GM12878 (cell line): ENCODE results near the gene FAM98C. TPM values are rescaled to one million over a fixed set of nuclear protein-coding genes. Genes with fewer than 3 reads are reported as not detected.

Experiments
- ATAC-seq: fragments of 200-7000 bp; cut with Tn5 transposase; 3 replicates; pipeline ENCODE4 v1.9.1; 2020; ENCODE audit warnings: mild to moderate bottlenecking, moderate library complexity
- BruUV-seq: library from RNA; stranded (reverse); fragments of 400-500 nt; replicated peaks from 2 replicates; lab custom pipeline; 2021; lab: Mats Ljungman, UMichigan
- CTCF ChIA-PET: fragments of 300-600 bp; sonication (Branson Sonifier 250); formaldehyde crosslinking; extraction: SDS; loops from one replicate; lab custom pipeline; 2021; ENCODE audit warnings: inconsistent platforms; lab: Yijun Ruan, JAX
- POLR2A ChIA-PET: fragments of 350-600 bp; formaldehyde crosslinking; extraction: SDS; loops from one replicate; lab custom pipeline; 2021; ENCODE audit warnings: inconsistent platforms; lab: Charles Lee
- RAD21 ChIA-PET: fragments of 300-600 bp; sonication (Branson Sonifier 250); formaldehyde crosslinking; loops from one replicate; lab custom pipeline; 2023; ENCODE audit warnings: antibody characterized with exemption; ENCODE audit not compliant: unreplicated experiment; lab: Charles Lee
- SMC1A ChIA-PET: fragments of 300-600 bp; sonication (Branson Sonifier 250); formaldehyde crosslinking; loops from one replicate; lab custom pipeline; 2023; ENCODE audit not compliant: unreplicated experiment, uncharacterized antibody; lab: Charles Lee
- DNase-seq: peaks from one replicate; pipeline ENCODE4 v3.0.0-alpha.2; 2011; ENCODE audit warnings: low read depth, low spot score
- FAIRE-seq: peaks from 3 replicates; lab custom pipeline; 2011; peaks lifted over from hg19 to GRCh38; lab: Jason Lieb, UNC
- H2AFZ ChIP-seq: 2 replicates; pipeline ENCODE4 v1.6.0; 2011; ENCODE audit warnings: low read depth, low read length, control low read depth; ENCODE audit not compliant: control insufficient read depth
- H3K27ac ChIP-seq: 2 replicates; pipeline ENCODE4 v1.5.1; 2011; ENCODE audit warnings: control low read depth; ENCODE audit not compliant: control insufficient read depth, insufficient read depth
- H3K27me3 ChIP-seq, 2 experiments: replicated peaks in 1 of 2; 2 replicates each; pipeline versions ENCODE4 v1.6.0 to v1.6.1; 2011; ENCODE audit warnings: low read length in 1 of 2; ENCODE audit not compliant: control insufficient read depth in 2 of 2, insufficient read depth in 2 of 2
- H3K36me3 ChIP-seq, 2 experiments: 2 replicates each; pipeline ENCODE4 v1.5.1; 2011; ENCODE audit warnings: low read length in 1 of 2; ENCODE audit not compliant: control insufficient read depth in 2 of 2, insufficient read depth in 2 of 2
- H3K4me1 ChIP-seq: 2 replicates; pipeline ENCODE4 v1.6.1; 2011; ENCODE audit warnings: mild to moderate bottlenecking, low read length, moderate library complexity, mixed read lengths; ENCODE audit not compliant: control insufficient read depth, insufficient read depth
- H3K4me2 ChIP-seq: 2 replicates; pipeline ENCODE4 v1.6.0; 2011; ENCODE audit warnings: control low read depth; ENCODE audit not compliant: control insufficient read depth, insufficient read depth
- H3K4me3 ChIP-seq: fragments of 200-600 bp; sonication (generic); 2 replicates; pipeline ENCODE4 v1.5.1; 2016
- H3K79me2 ChIP-seq: 2 replicates; pipeline ENCODE4 v1.6.0; 2011; ENCODE audit warnings: low read length; ENCODE audit not compliant: control insufficient read depth, insufficient read depth
- H3K9ac ChIP-seq: 2 replicates; pipeline ENCODE4 v1.8.0; 2011; ENCODE audit warnings: low read length, control low read depth, mixed read lengths; ENCODE audit not compliant: control insufficient read depth, insufficient read depth
- H3K9me3 ChIP-seq: replicated peaks from 3 replicates; pipeline ENCODE4 v1.5.1; 2011; ENCODE audit warnings: mild to moderate bottlenecking, low read length; ENCODE audit not compliant: control insufficient read depth, insufficient read depth
- H4K20me1 ChIP-seq: 2 replicates; pipeline ENCODE4 v1.6.0; 2011; ENCODE audit not compliant: control insufficient read depth, insufficient read depth
- ASH2L ChIP-seq: fragments of 300-600, 200-600 bp; sonication (generic); IDR thresholded peaks from 2 replicates; pipeline ENCODE4 v1.6.1; 2017; ENCODE audit warnings: low read depth, mild to moderate bottlenecking, borderline replicate concordance
- ATF7 ChIP-seq: fragments of 450-650 bp; IDR thresholded peaks from 2 replicates; pipeline ENCODE4 v1.6.1; 2016; ENCODE audit warnings: low read depth, mild to moderate bottlenecking
- BCL11A ChIP-seq: IDR thresholded peaks from 2 replicates; pipeline ENCODE4 v1.6.1; 2011; ENCODE audit warnings: low read depth, low read length
- CBX5 ChIP-seq: sonication (generic); IDR thresholded peaks from 2 replicates; pipeline ENCODE4 v1.6.1; 2016; ENCODE audit warnings: low read depth, moderate library complexity, mild to moderate bottlenecking, inconsistent platforms
- FOXK2 ChIP-seq: fragments of 450-650 bp; IDR thresholded peaks from 2 replicates; pipeline ENCODE4 v1.6.1; 2017; ENCODE audit warnings: mild to moderate bottlenecking, moderate library complexity
- NFYA ChIP-seq: IDR thresholded peaks from 2 replicates; pipeline ENCODE4 v1.6.1; 2011; ENCODE audit warnings: low read depth, mild to moderate bottlenecking, low read length, improper control_type of control experiment, borderline replicate concordance
- RB1 ChIP-seq: fragments of 450-650 bp; formaldehyde crosslinking; IDR thresholded peaks from 2 replicates; pipeline ENCODE4 v1.6.1; 2017; ENCODE audit warnings: mild to moderate bottlenecking, borderline replicate concordance
- SIX5 ChIP-seq: IDR thresholded peaks from 2 replicates; pipeline ENCODE4 v1.6.1; 2011; ENCODE audit warnings: mild to moderate bottlenecking, low read depth, low read length, moderate library complexity; ENCODE audit not compliant: severe bottlenecking
- SPI1 ChIP-seq: IDR thresholded peaks from 2 replicates; pipeline ENCODE4 v1.6.1; 2011; ENCODE audit warnings: low read depth, mild to moderate bottlenecking, low read length, moderate library complexity, borderline replicate concordance; ENCODE audit not compliant: insufficient read depth
- STAT3 ChIP-seq: IDR thresholded peaks from 2 replicates; pipeline ENCODE4 v1.6.1; 2011; ENCODE audit warnings: low read depth, low read length, improper control_type of control experiment
- SUZ12 ChIP-seq: fragments of 200-600 bp; sonication (generic); IDR thresholded peaks from one replicate; pipeline ENCODE4 v1.6.1; 2018; ENCODE audit warnings: antibody characterized with exemption, mild to moderate bottlenecking; ENCODE audit not compliant: unreplicated experiment
- TARDBP ChIP-seq: IDR thresholded peaks from 2 replicates; pipeline ENCODE4 v1.6.1; 2016; ENCODE audit warnings: borderline replicate concordance
- ZNF384 ChIP-seq: IDR thresholded peaks from 2 replicates; pipeline ENCODE4 v1.6.1; 2012; ENCODE audit warnings: low read depth, mild to moderate bottlenecking, low read length, improper control_type of control experiment, borderline replicate concordance
- WGBS: methylation state at CpG from one replicate; pipeline ENCODE4 v1.1.6; 2016; ENCODE audit warnings: low lambda C conversion rate; ENCODE audit not compliant: insufficient replicate concordance, insufficient coverage; ENCODE audit errors: missing lambda C conversion rate; 5-methylcytosine and 5-hydroxymethylcytosine counted together
- in situ Hi-C: fragments of 300-500 bp; cut with MboI; formaldehyde crosslinking; loops from 9 replicates; pipeline ENCODE4 v1.14.3; 2018; ENCODE audit warnings: mixed read lengths
- intact Hi-C: fragments of 100-400 bp; cut with micrococcal nuclease; formaldehyde crosslinking; loops from one replicate; pipeline ENCODE4 v1.14.2; 2022; ENCODE audit not compliant: unreplicated experiment
- polyA plus RNA-seq, 11 experiments: library from polyadenylated mRNA; depleted of rRNA in 4 of 11; unstranded in 6 of 11; stranded (reverse) in 5 of 11; fragments of >200 nt; fragmentation: Nextera tagmentation in 4 of 11; fragmentation: Illumina TruSeq in 1 of 11; extraction: Ambion mirVana in 4 of 11; extraction: Trizol in 1 of 11; gene quantifications; 1 replicate in 1 of 11; 2 replicates in 10 of 11; pipeline versions ENCODE4 v1.2.1 to v1.2.3, GENCODE V29; 2011 to 2016; ENCODE audit warnings: inconsistent platforms in 2 of 11, missing spikeins in 2 of 11, low read depth in 1 of 11
- total RNA-seq, 4 experiments: library from RNA; depleted of rRNA in 3 of 4; stranded (reverse); fragments of >200 nt in 3 of 4; fragmentation: Illumina TruSeq in 1 of 4; extraction: Trizol in 1 of 4; gene quantifications; 2 replicates each; pipeline versions ENCODE4 v1.2.1 to v1.2.3, GENCODE V29; 2013 to 2021
- TF ChIP-seq, protein P1 (sequence below): fragments of 150-350 bp; IDR thresholded peaks from 2 replicates; pipeline ENCODE4 v1.6.1; 2014; ENCODE audit warnings: mild to moderate bottlenecking, low read depth, low read length
- TF ChIP-seq, protein P2 (sequence below): IDR thresholded peaks from 2 replicates; pipeline ENCODE4 v1.6.1; 2012; ENCODE audit warnings: low read depth, low read length, improper control_type of control experiment

The FAM98C gene
- total and polyA plus RNA-seq, 10 of the 15 experiments (the other 5 are each of a cell fraction or from before 2014, with no cell fraction given) = 1.4 to 17.2 (median 9.5) TPM

DNA sequence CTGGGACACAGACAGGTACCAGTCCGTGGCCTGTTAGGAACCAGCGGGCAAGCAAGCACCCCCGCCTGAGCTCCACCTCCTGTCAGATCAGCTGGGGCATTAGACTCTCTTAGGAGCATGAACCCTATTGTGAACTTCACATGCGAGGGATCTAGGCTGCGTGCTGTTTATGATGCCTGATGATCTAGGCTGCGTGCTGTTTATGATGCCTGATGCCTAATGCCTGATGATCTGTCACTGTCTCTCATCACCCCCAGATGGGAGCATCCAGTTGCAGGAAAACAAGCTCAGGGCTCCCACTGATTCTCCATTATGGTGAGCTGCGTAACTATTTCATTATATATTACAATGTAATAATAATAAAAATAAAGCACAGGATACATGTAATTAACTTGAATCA, 19.5 kb downstream of the FAM98C start:
- Histone ChIP-seq H2AFZ (no peak overlapping the region), H3K27me3 (no peaks in the 10 kb centered on the region; a peak in 1 of 4 replicates), H4K20me1 (no peaks in the 10 kb centered on the region), H3K4me2 (no peak overlapping the region), H3K4me3 (no peak overlapping the region), H3K4me1 (peaks cover 16% of the 10 kb centered on the region), H3K9me3 (no peaks in the 10 kb centered on the region)
- 70% methylated on average over 7 of the region's 7 CpGs for WGBS
- no TSS peak for BruUV-seq
- SMC1A ChIA-PET = no interaction called here
- CTCF ChIA-PET = interaction anchor here (0.7 kb wide), 1 partner anchor 15 kb away, joined by 3 read pairs; no protein-coding TSS in a partner anchor
- no peak for ATAC-seq
- no peak for DNase-seq
- intact Hi-C loops = no loop called here
- no peak for TF ChIP-seq FOXK2
- TF ChIP-seq, protein P1, sequence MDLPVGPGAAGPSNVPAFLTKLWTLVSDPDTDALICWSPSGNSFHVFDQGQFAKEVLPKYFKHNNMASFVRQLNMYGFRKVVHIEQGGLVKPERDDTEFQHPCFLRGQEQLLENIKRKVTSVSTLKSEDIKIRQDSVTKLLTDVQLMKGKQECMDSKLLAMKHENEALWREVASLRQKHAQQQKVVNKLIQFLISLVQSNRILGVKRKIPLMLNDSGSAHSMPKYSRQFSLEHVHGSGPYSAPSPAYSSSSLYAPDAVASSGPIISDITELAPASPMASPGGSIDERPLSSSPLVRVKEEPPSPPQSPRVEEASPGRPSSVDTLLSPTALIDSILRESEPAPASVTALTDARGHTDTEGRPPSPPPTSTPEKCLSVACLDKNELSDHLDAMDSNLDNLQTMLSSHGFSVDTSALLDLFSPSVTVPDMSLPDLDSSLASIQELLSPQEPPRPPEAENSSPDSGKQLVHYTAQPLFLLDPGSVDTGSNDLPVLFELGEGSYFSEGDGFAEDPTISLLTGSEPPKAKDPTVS = no peak
- no peak for TF ChIP-seq NFYA
- TF ChIP-seq BCL11A = no peak
- no peak for TF ChIP-seq RB1
- no peak for TF ChIP-seq TARDBP
- no peak for TF ChIP-seq ATF7
- TF ChIP-seq, protein P2, sequence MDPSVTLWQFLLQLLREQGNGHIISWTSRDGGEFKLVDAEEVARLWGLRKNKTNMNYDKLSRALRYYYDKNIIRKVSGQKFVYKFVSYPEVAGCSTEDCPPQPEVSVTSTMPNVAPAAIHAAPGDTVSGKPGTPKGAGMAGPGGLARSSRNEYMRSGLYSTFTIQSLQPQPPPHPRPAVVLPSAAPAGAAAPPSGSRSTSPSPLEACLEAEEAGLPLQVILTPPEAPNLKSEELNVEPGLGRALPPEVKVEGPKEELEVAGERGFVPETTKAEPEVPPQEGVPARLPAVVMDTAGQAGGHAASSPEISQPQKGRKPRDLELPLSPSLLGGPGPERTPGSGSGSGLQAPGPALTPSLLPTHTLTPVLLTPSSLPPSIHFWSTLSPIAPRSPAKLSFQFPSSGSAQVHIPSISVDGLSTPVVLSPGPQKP = no peak
- no peak for TF ChIP-seq STAT3
- TF ChIP-seq ZNF384 = no peak
- TF ChIP-seq CBX5 = no peak
- TF ChIP-seq SPI1 = no peak
- TF ChIP-seq SUZ12 = no peak
- TF ChIP-seq ASH2L = no peak
- TF ChIP-seq SIX5 = no peak
- TF ChIP-seq, all 136 proteins: peak for 0
- in situ Hi-C loops = loop anchor here (25.0 kb wide), 1 partner anchor 215 kb away; the partner anchor contains the start of gene ACTN4
- Histone ChIP-seq H3K9ac (no peak overlapping the region), H3K36me3 (no peaks in the 10 kb centered on the region), H3K27ac (no peak overlapping the region), H3K79me2 (no peaks in the 10 kb centered on the region)
- ChIA-PET RAD21 (interaction anchor here (1.0 kb wide), 1 partner anchor 19 kb away, joined by 3 read pairs; the partner anchor contains the start of gene FAM98C), POLR2A (no interaction called here)
- FAIRE-seq = no peak
